ENCODE measurements around the gene CLDN4. TPM values are rescaled to one million over a fixed set of nuclear protein-coding genes. Genes with fewer than 3 reads are reported as not detected.
A peak's percentile ranks its signal among the peaks of the same experiment; 100 is the strongest.

The CLDN4 gene
- total and polyA plus RNA-seq, 9 of the 15 experiments (the other 6 are each of a cell fraction or from before 2014, with no cell fraction given), result 0.05 to 0.60 (median 0.06) TPM; not detected in 3

GRCh38 chr7:73847941-73848723 lies 17.3 kb downstream of the CLDN4 start:
- H3K4me1 ChIP-seq (replicated peaks in 1 of 2; ENCODE audit: control insufficient read depth in 2 of 2, insufficient read depth in 2 of 2, low read length in 2 of 2), result peaks cover 28 to 35% of the 10 kb centered on the region in 2 experiments
- CTCF ChIA-PET (ENCODE audit: low intra/inter-chr PET ratio), result no interaction called here
- no TSS peak for BruUV-seq (replicated peaks)
- H3K36me3 ChIP-seq (ENCODE audit: control insufficient read depth, insufficient read depth, low read length), result no peaks in the 10 kb centered on the region
- POLR2A ChIA-PET, result interaction anchor here (0.7 kb wide), 1 partner anchor 70 kb away, joined by 3 read pairs; no protein-coding TSS in a partner anchor
- H3K4me3 ChIP-seq, result no peak overlapping the region
- no peak overlapping the region; a peak in 1 of 4 replicates for H3K9ac ChIP-seq (ENCODE audit: insufficient read depth in 1 of 2, low read depth in 2 of 2, low read length in 2 of 2)
- TF ChIP-seq ZNF512 (tag; IDR thresholded peaks at IDR 0.05), result peak; percentile 72; the same call in 1 of the 2 replicates
- peak; percentile 4 for TF ChIP-seq MEIS2 (IDR thresholded peaks at IDR 0.05; ENCODE audit: partially characterized antibody)
- TF ChIP-seq CREB3 (tag; conservative IDR thresholded peaks at IDR 0.05; ENCODE audit: low read depth), result no peak
- TF ChIP-seq ZNF583 (CRISPR knock-in tag; IDR thresholded peaks at IDR 0.05), result no peak
- TF ChIP-seq PATZ1 (CRISPR knock-in tag; IDR thresholded peaks at IDR 0.05; ENCODE audit: borderline replicate concordance), result no peak
- TF ChIP-seq FOSL1 (tag; conservative IDR thresholded peaks at IDR 0.05), result peak; percentile 15; the same call in 1 of the 2 replicates
- TF ChIP-seq CBFA2T3 (IDR thresholded peaks at IDR 0.05), result 0 out of 2 replicates have a peak, but pooled peaks have one; percentile 7
- DNase-seq (ENCODE audit: extremely low read depth in 1 of 4, low spot score in 3 of 4), result no peak
- ATAC-seq, result no peak
- no peak overlapping the region for H2AFZ ChIP-seq (ENCODE audit: low read depth, low read length)
- no peak for FAIRE-seq
- H3K4me2 ChIP-seq (ENCODE audit: insufficient read depth, low read length), result no peak overlapping the region
- WGBS (ENCODE audit: insufficient coverage, low coverage, missing lambda C conversion rate), result 37% methylated on average over 10 of the region's 10 CpGs
- no peaks in the 10 kb centered on the region for H3K9me3 ChIP-seq (replicated peaks; ENCODE audit: control insufficient read depth, insufficient read depth, low read depth, low read length)
- H3K9me1 ChIP-seq (ENCODE audit: control insufficient read depth, insufficient read depth, low read length), result no peaks in the 10 kb centered on the region
- no peaks in the 10 kb centered on the region for H3K79me2 ChIP-seq (ENCODE audit: control insufficient read depth, insufficient read depth, low read length)
- intact Hi-C loops (cut with micrococcal nuclease) (no loop called here), in situ Hi-C loops (cut with MboI) (no loop called here)
- no peaks in the 10 kb centered on the region for H4K20me1 ChIP-seq (replicated peaks; ENCODE audit: control insufficient read depth, insufficient read depth, low read length)
- H3K27me3 ChIP-seq (ENCODE audit: control insufficient read depth in 2 of 2, insufficient read depth in 2 of 2, low read length in 2 of 2), result no peaks in the 10 kb centered on the region
- no peak overlapping the region for H3K27ac ChIP-seq (ENCODE audit: extremely low read depth, low read depth, low read length)

Data from K562 (cell line).